ENCODE measurements around the gene CRIP2.

GRCh38 chr14:105427936-105428485, 46.6 kb upstream of the CRIP2 start:
- no peak for TF ChIP-seq CTCF (IDR thresholded peaks at IDR 0.05; ENCODE audit: insufficient read depth, low read depth, low read length)
- no peak for TF ChIP-seq EZH2 (IDR thresholded peaks at IDR 0.05; ENCODE audit: insufficient read depth, low read length)
